Naive B cell (primary cell): Measurements from ENCODE around the gene EID3. TPM values are rescaled to one million over a fixed set of nuclear protein-coding genes. Genes with fewer than 3 reads are reported as not detected.
"Not testable (repeated sequence)": the region's sequence is repeated elsewhere in the genome, so short reads cannot be mapped to it uniquely, and the experiment has no call there.

Source experiments
- ATAC-seq, 2 donors: fragments of 150-1000 bp; cut with Tn5 transposase; 2 replicates each; pipeline ENCODE4 v1.10.0; 2021; ENCODE audit warnings: low read depth in 2 of 2, mild to moderate bottlenecking in 2 of 2, moderate library complexity in 2 of 2
- DNase-seq: peaks from one replicate; pipeline ENCODE4 v3.0.0; 2022
- H3K27ac Mint-ChIP-seq, 6 donors: one replicate each; pipeline ENCODE4 v1.8.0; 2020 to 2022; ENCODE audit warnings: mild to moderate bottlenecking in 6 of 6, mixed read lengths in 6 of 6, moderate library complexity in 5 of 6, inconsistent platforms in 2 of 6
- H3K27me3 Mint-ChIP-seq, 3 donors: one replicate each; pipeline ENCODE4 v1.8.0; 2021 to 2022; ENCODE audit warnings: mixed read lengths in 3 of 3, mild to moderate bottlenecking in 1 of 3
- H3K36me3 Mint-ChIP-seq, 2 donors: one replicate each; pipeline ENCODE4 v1.8.0; 2020 to 2022; ENCODE audit warnings: mixed read lengths in 2 of 2, inconsistent platforms in 1 of 2, mild to moderate bottlenecking in 1 of 2
- H3K4me1 Mint-ChIP-seq, 3 donors: one replicate each; pipeline ENCODE4 v1.8.0; 2020 to 2022; ENCODE audit warnings: mixed read lengths in 3 of 3, inconsistent platforms in 1 of 3, mild to moderate bottlenecking in 1 of 3, moderate library complexity in 1 of 3
- H3K4me3 Mint-ChIP-seq, 8 donors: one replicate each; pipeline ENCODE4 v1.8.0; 2020 to 2022; ENCODE audit warnings: mild to moderate bottlenecking in 8 of 8, mixed read lengths in 8 of 8, moderate library complexity in 8 of 8, inconsistent platforms in 2 of 8
- H3K9me3 Mint-ChIP-seq, 7 donors: one replicate each; pipeline ENCODE4 v1.8.0; 2020 to 2022; ENCODE audit warnings: mixed read lengths in 7 of 7, mild to moderate bottlenecking in 5 of 7, inconsistent platforms in 2 of 7, moderate library complexity in 1 of 7
- polyA plus RNA-seq, 6 donors: library from polyadenylated mRNA; unstranded; fragments of 300-500 nt; fragmentation: Illumina TruSeq; gene quantifications; one replicate each; pipeline ENCODE4 v1.2.3, GENCODE V29; 2021; ENCODE audit warnings: low read depth in 6 of 6

The EID3 gene
- polyA plus RNA-seq, 6 donors from 2014 or later: 6.3 to 16.9 (median 15.5) TPM

DNA sequence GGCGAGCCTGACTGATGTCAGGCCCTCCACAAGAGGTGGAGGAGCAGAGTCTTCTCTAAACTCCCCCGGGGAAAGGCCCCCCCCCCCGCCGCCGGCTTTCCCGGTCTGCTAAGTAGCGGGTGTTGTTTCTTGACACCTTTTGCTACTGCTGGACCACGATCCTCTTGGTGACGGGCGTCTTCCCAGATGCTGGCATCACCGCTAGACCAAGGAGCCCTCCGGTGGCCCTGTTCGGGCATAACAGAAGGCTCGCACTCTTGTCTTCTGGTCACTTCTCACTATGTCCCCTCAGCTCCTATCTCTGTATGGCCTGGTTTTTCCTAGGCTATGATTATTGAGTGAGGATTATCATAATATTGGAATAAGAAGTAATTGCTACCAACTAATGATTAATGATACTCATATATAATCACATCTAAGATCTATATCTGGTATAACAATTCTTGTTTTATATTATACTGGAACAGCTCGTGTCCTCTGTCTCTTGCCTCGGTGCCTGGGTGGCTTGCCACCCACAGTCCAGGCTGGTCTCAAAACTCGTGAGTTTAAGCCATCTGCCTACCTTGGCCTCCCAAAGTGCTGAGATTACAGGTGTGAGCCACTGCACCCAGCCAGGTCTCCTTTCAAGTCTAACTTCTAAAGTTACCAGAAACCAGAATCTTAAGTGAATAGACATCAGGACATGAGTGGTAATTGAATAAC, 9.2 kb upstream of the EID3 start:
- not testable (repeated sequence) for H3K9me3 Mint-ChIP-seq, ATAC-seq, H3K27me3 Mint-ChIP-seq, DNase-seq, H3K36me3 Mint-ChIP-seq
- H3K4me1 Mint-ChIP-seq: peaks cover 14 to 25% (median 19%) of the 10 kb centered on the region in 3 donors
- peak overlapping the region in 1 of 6 donors; percentile 47 for H3K27ac Mint-ChIP-seq
- H3K4me3 Mint-ChIP-seq: peak overlapping the region in 1 of 8 donors; percentile 33

DNA sequence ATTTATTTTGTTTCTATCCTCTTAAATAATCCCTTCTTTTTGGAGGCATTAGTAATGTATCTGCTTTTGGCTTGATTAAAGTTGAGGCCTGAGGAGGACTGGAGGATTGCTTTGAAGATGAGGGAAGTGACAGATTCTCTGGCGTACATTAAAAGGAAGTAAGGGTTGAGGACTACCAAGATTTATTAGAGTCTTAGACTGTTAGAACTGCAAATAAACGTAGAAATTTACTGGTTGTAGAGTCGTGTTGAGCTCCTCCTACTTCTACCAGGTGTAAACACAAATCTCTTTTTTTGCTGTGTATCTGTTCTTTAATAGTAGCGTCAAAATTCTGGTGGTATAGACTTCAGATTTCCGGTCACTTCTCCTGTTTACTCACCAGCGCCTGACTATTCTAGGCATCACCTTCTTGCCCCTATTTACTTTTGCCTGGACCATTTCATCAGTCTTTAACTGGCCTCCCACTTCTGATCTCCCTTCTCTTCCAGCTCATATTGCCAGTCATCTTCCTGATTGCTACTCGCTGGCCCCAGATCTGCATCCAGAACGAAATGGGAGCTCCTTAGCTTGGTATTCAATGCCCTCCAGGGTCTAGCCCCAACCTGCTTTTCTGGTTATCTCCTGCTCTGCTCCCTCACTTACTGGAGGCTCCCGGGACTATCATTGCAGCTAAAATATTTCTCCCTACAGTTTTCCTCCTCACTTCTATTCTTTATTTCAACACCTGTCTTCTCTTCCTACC, 8.4 kb upstream of the EID3 start:
- Mint-ChIP-seq H3K27ac (peak overlapping the region in 3 of 6 donors; percentile 9 to 66 (median 10)), H3K27me3 (no peaks in the 10 kb centered on the region), H3K4me1 (peaks cover 12 to 23% (median 13%) of the 10 kb centered on the region in 3 donors), H3K4me3 (no peak overlapping the region), H3K36me3 (peaks cover 0 to 10% of the 10 kb centered on the region in 2 donors), H3K9me3 (no peaks in the 10 kb centered on the region)
- no peak for ATAC-seq
- DNase-seq: no peak

DNA sequence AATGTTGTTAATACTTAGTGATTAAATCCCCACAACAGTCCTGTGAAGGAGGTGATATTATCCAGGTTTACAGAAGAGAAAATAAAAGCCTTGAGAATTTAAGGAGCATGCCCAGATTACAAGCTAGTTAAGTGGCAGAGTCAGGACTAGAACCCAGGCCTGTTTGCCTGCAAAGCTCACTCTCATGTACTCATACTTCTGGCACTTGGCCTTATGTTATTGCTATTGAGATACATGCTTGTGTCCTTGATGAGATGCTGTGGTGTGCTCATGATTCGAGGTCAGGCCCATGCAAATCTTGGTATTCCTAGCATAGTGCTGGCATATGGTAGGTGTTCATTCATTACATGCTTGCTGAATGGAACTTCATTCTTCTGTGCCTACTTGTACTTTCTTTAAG, 7.6 kb upstream of the EID3 start:
- H3K9me3 Mint-ChIP-seq: no peaks in the 10 kb centered on the region
- peaks cover 0 to 10% of the 10 kb centered on the region in 2 donors for H3K36me3 Mint-ChIP-seq
- H3K4me1 Mint-ChIP-seq: peaks cover 12 to 23% (median 13%) of the 10 kb centered on the region in 3 donors
- ATAC-seq (no peak), DNase-seq (no peak)
- no peak overlapping the region for H3K4me3 Mint-ChIP-seq
- H3K27ac Mint-ChIP-seq: no peak overlapping the region
- H3K27me3 Mint-ChIP-seq: no peaks in the 10 kb centered on the region

DNA sequence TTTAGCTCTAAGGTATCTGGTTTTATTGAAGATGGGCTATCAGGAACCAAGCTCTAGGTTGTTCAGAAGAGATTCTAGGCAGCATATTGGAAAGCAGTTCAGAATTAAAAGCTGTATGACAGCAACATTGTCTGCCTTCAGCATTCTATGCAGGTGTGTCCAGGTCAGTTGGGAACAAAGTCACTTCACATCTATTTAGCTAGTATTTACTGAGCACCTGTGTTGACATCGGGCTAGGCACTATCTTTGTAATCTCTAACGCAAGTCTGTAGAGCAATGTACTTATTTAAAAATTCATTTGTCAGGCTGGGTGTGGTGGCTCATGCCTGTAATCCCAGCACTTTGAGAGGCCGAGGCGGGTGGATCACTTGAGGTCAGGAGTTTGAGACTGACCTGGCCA, 6.8 kb upstream of the EID3 start:
- DNase-seq (no peak), ATAC-seq (no peak)
- no peaks in the 10 kb centered on the region for H3K27me3 Mint-ChIP-seq
- H3K4me3 Mint-ChIP-seq: no peak overlapping the region
- peaks cover 0 to 10% of the 10 kb centered on the region in 2 donors for H3K36me3 Mint-ChIP-seq
- peak overlapping the region in 1 of 6 donors; percentile 57 for H3K27ac Mint-ChIP-seq
- peaks cover 12 to 23% (median 14%) of the 10 kb centered on the region in 3 donors for H3K4me1 Mint-ChIP-seq
- H3K9me3 Mint-ChIP-seq: no peaks in the 10 kb centered on the region

DNA sequence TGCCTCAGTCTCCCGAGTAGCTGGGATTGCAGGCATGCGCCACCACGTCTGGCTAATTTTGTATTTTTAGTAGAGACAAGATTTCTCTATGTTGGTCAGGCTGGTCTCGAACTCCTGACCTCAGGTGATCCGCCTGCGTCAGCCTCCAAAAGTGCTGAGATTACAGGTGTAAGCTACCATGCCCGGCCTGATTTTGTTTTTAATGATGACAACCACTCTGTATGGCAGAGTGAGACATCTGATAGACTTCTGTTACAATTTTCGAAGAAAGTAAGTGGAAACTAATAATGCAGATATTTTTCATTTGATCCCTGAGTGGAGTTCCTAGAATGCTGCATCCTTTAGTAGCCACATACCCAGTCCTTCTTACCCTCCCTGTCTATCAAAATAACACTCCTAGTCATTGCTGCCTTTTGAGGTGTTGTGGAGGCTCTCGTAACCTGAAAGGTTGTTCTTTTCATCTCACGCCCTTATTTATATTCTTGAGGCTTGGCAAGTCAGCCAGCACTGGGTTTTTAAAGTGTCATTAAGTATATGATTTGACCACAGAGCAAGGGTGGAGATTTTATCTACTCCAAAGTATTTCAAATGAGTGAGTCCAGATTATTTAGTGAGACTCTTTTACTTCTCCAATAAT, 5.9 kb upstream of the EID3 start:
- peaks cover 0 to 10% of the 10 kb centered on the region in 2 donors for H3K36me3 Mint-ChIP-seq
- no peak for DNase-seq
- ATAC-seq: no peak
- H3K9me3 Mint-ChIP-seq: no peaks in the 10 kb centered on the region
- no peak overlapping the region for H3K4me3 Mint-ChIP-seq
- H3K4me1 Mint-ChIP-seq: peaks cover 12 to 23% (median 16%) of the 10 kb centered on the region in 3 donors
- H3K27me3 Mint-ChIP-seq: no peaks in the 10 kb centered on the region
- no peak overlapping the region for H3K27ac Mint-ChIP-seq

- H3K9me3 Mint-ChIP-seq: no peaks in the 10 kb centered on the region
- H3K27ac Mint-ChIP-seq: peak overlapping the region in 2 of 6 donors; percentile 37 to 44
- H3K4me1 Mint-ChIP-seq: peaks cover 17 to 32% (median 30%) of the 10 kb centered on the region in 3 donors
- ATAC-seq: no peak
- DNase-seq: no peak
- peaks cover 0 to 10% of the 10 kb centered on the region in 2 donors for H3K36me3 Mint-ChIP-seq
- no peaks in the 10 kb centered on the region for H3K27me3 Mint-ChIP-seq
- H3K4me3 Mint-ChIP-seq: no peak overlapping the region
Observed at GRCh38 chr12:104299842-104300481, 3.6 kb upstream of the EID3 start.

DNA sequence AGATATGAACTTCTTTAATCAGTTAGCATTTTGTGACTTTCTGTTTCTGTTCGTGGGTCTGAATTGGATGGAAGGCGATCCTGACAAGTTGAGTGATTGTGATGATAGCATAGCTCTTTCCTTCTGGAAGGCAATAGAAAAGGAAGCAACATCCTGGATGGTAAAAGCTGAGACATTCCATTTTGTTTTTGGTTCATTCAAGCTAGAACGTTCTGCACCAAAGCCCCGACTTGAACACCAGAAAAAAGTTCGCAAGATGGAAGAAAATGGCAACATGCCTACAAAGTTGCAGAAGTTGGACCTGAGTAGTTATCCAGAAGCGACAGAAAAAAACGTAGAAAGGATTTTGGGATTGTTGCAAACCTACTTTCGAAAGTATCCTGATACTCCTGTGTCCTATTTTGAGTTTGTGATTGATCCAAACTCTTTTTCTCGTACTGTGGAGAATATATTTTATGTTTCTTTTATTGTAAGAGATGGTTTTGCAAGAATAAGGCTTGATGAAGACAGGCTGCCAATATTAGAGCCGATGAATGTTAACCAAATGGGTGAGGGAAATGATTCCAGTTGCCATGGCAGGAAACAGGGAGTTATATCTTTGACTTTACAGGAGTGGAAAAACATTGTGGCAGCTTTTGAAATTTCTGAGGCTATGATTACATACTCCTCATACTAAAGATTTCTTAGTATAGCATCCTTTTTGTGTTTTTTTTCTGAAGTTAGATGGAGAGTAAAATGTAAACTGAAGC, 896 bp downstream of the EID3 start:
- ATAC-seq: no peak
- DNase-seq: no peak
- no peaks in the 10 kb centered on the region for H3K27me3 Mint-ChIP-seq
- H3K4me3 Mint-ChIP-seq: peak overlapping the region; percentile 86 to 99 (median 96)
- H3K27ac Mint-ChIP-seq: peak overlapping the region in 5 of 6 donors; percentile 59 to 98 (median 96)
- H3K4me1 Mint-ChIP-seq: peaks cover 24 to 52% (median 25%) of the 10 kb centered on the region in 3 donors
- no peaks in the 10 kb centered on the region for H3K36me3 Mint-ChIP-seq
- H3K9me3 Mint-ChIP-seq: no peaks in the 10 kb centered on the region

DNA sequence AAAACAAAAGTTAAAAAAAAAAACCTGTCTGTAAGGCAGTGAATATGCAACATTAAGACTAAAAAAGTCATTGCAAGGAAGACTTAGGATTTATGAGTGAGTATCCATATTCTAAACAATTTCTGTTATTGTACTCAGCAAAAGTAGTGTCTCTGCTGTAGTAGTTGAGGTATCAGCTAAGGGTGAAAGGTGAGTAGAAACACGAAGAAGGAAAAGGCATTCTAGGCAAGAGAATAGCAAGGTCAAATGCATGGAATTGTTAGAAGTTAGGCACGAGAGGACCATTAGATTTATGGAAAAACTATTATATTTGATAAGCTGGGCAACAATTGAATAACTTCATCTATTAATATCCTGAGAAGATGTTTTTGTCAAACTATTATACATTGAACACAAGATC, 1.8 kb downstream of the EID3 start:
- DNase-seq (no peak), ATAC-seq (no peak)
- Mint-ChIP-seq H3K36me3 (no peaks in the 10 kb centered on the region), H3K27me3 (no peaks in the 10 kb centered on the region), H3K9me3 (no peaks in the 10 kb centered on the region), H3K4me3 (peak overlapping the region in 5 of 8 donors; percentile 24 to 98 (median 86)), H3K4me1 (peaks cover 28 to 52% (median 28%) of the 10 kb centered on the region in 3 donors), H3K27ac (peak overlapping the region in 2 of 6 donors; percentile 14 to 39)

GRCh38 chr12:104306376-104306775, 2.8 kb downstream of the EID3 start:
- peak overlapping the region in 1 of 8 donors; percentile 91 for H3K4me3 Mint-ChIP-seq
- H3K4me1 Mint-ChIP-seq: peaks cover 28 to 52% (median 28%) of the 10 kb centered on the region in 3 donors
- H3K9me3 Mint-ChIP-seq: no peaks in the 10 kb centered on the region

GRCh38 chr12:104306943-104307654, 3.6 kb downstream of the EID3 start:
- H3K36me3 Mint-ChIP-seq: peaks cover 0 to 4% of the 10 kb centered on the region in 2 donors
- no peaks in the 10 kb centered on the region for H3K9me3 Mint-ChIP-seq
- DNase-seq: no peak
- no peaks in the 10 kb centered on the region for H3K27me3 Mint-ChIP-seq
- H3K4me1 Mint-ChIP-seq: peaks cover 26 to 52% (median 28%) of the 10 kb centered on the region in 3 donors
- ATAC-seq: no peak
- H3K4me3 Mint-ChIP-seq: no peak overlapping the region
- H3K27ac Mint-ChIP-seq: peak overlapping the region in 1 of 6 donors; percentile 16

More at GRCh38 chr12:104306376-104306775, 2.8 kb downstream of the EID3 start:
- ATAC-seq (no peak), DNase-seq (no peak)
- H3K27ac Mint-ChIP-seq: no peak overlapping the region
- peaks cover 0 to 3% of the 10 kb centered on the region in 2 donors for H3K36me3 Mint-ChIP-seq
- H3K27me3 Mint-ChIP-seq: no peaks in the 10 kb centered on the region

DNA sequence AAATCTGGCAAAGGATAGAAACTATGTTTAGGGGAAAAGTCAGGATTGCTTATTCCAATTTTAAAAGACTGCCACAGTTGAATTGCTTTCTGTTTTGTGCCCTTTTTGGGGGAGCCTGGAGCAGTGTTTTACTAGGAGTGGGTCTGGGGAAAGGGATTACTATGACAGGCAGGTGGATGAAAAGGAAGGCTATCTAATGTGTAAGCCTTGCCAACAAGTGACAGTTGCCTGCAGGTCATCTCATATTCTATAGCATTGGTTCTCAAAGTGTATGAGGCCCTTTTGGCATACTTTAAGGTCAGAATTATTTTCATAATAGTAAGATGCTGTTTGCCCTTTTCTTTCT, 4.1 kb downstream of the EID3 start:
- Mint-ChIP-seq H3K4me1 (peaks cover 25 to 52% (median 28%) of the 10 kb centered on the region in 3 donors), H3K4me3 (no peak overlapping the region), H3K9me3 (no peaks in the 10 kb centered on the region), H3K27me3 (no peaks in the 10 kb centered on the region), H3K27ac (peak overlapping the region in 1 of 6 donors; percentile 16), H3K36me3 (peaks cover 0 to 4% of the 10 kb centered on the region in 2 donors)
- DNase-seq (no peak), ATAC-seq (no peak)

DNA sequence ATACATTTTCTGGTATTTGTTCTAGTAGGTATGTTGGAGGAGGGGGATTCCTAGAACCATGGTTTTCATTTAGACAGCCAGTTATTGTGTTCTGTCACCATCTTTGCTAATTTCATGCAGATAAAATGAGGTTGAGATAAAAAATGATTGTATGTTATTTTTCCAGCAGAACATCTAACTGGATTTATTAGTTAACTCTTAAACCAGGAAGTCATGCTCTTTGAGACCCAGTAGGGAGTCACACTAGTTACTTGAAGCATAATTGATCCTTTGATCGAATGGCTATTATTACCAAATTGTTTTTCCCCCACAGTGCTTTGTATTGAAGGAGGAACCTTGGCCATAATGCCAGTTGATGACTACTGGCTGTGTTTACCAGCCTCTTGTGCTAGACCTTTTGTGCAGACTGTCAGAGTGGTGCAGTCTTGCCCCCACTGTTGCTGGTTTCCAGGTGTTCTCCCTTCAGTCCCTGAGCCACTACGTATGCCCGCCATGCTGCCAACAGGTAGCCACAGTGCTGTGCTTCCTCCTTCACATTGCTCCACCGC, 6.0 kb downstream of the EID3 start:
- H3K9me3 Mint-ChIP-seq: no peaks in the 10 kb centered on the region
- no peak for ATAC-seq
- H3K4me3 Mint-ChIP-seq: no peak overlapping the region
- peaks cover 9% of the 10 kb centered on the region in 2 donors for H3K36me3 Mint-ChIP-seq
- peaks cover 7 to 36% (median 20%) of the 10 kb centered on the region in 3 donors for H3K4me1 Mint-ChIP-seq
- no peaks in the 10 kb centered on the region for H3K27me3 Mint-ChIP-seq
- peak overlapping the region in 1 of 6 donors; percentile 41 for H3K27ac Mint-ChIP-seq
- DNase-seq: no peak
